ENCODE data around the gene CHD3. TPM values are rescaled to one million over a fixed set of nuclear protein-coding genes. Genes with fewer than 3 reads are reported as not detected.

CHD3 gene
- total and polyA plus RNA-seq, 4 donors: 60.9 to 112 (median 76.5) TPM

DNA sequence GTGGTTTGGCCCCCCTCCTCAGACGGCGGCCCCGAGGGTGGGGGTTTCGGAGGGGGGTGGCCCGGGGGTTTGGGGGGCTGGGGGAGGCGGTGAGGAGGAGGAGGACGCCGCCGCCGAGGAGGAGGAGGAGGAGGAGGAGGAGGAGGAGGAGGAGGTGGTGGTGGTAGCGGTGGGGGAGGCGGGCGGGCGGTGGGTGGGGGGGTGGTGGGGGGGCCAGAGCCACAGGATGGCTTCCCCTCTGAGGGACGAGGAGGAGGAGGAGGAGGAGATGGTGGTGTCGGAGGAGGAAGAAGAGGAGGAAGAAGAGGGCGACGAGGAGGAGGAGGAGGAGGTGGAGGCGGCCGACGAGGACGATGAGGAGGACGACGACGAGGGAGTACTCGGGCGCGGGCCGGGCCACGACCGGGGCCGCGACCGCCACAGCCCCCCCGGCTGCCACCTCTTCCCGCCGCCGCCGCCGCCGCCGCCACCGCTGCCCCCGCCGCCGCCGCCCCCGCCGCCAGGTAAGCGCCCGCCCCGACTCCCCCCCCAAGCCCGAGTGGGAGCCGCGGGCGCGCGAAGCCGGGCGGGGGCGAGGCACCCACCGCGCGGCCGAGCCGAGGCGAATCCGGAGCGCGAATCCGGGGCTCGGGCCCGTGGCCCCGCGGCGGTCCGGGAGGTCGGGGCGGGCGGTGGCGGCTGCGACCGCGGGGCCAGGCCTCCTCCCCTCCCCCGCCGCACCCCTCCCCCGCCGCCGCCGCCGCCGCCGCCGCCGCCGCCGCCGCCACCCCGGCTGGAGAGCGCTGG, 3.8 kb upstream of the CHD3 start:
- 0 to 2% methylated on average over 6 to 78 of the region's 100 CpGs for WGBS, 2 donors
- peak overlapping the region in 1 of 2 donors; percentile 47 for H3K9ac ChIP-seq (ENCODE audit: insufficient read depth in 1 of 2, low read length in 2 of 2)
- H3K4me1 ChIP-seq (ENCODE audit: control insufficient read depth in 5 of 5, insufficient read depth in 5 of 5, low read length in 5 of 5): peaks cover 15 to 61% (median 23%) of the 10 kb centered on the region in 5 donors
- peak overlapping the region; percentile 63 for H3K4me3 ChIP-seq
- H3K36me3 ChIP-seq (ENCODE audit: control insufficient read depth in 4 of 4, insufficient read depth in 4 of 4, low read length in 4 of 4): peaks cover 0 to 14% (median 6%) of the 10 kb centered on the region in 4 donors
- DNase-seq (peak; percentile 16 to 53 (median 29)), ATAC-seq (ENCODE audit: insufficient read depth, low FRiP score) (no peak)
- TF ChIP-seq, protein P1, sequence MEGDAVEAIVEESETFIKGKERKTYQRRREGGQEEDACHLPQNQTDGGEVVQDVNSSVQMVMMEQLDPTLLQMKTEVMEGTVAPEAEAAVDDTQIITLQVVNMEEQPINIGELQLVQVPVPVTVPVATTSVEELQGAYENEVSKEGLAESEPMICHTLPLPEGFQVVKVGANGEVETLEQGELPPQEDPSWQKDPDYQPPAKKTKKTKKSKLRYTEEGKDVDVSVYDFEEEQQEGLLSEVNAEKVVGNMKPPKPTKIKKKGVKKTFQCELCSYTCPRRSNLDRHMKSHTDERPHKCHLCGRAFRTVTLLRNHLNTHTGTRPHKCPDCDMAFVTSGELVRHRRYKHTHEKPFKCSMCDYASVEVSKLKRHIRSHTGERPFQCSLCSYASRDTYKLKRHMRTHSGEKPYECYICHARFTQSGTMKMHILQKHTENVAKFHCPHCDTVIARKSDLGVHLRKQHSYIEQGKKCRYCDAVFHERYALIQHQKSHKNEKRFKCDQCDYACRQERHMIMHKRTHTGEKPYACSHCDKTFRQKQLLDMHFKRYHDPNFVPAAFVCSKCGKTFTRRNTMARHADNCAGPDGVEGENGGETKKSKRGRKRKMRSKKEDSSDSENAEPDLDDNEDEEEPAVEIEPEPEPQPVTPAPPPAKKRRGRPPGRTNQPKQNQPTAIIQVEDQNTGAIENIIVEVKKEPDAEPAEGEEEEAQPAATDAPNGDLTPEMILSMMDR (IDR thresholded peaks at IDR 0.05; ENCODE audit: control extremely low read depth, extremely low read depth): no peak
- peak overlapping the region; percentile 59 to 91 for H3K27ac ChIP-seq (ENCODE audit: low read depth in 1 of 2, low read length in 1 of 2)
- no peaks in the 10 kb centered on the region for H3K27me3 ChIP-seq (ENCODE audit: control insufficient read depth in 3 of 3, insufficient read depth in 3 of 3, low read length in 2 of 3)
- H3K9me3 ChIP-seq (ENCODE audit: control insufficient read depth in 4 of 4, insufficient read depth in 3 of 4, low read length in 3 of 4): no peaks in the 10 kb centered on the region

DNA sequence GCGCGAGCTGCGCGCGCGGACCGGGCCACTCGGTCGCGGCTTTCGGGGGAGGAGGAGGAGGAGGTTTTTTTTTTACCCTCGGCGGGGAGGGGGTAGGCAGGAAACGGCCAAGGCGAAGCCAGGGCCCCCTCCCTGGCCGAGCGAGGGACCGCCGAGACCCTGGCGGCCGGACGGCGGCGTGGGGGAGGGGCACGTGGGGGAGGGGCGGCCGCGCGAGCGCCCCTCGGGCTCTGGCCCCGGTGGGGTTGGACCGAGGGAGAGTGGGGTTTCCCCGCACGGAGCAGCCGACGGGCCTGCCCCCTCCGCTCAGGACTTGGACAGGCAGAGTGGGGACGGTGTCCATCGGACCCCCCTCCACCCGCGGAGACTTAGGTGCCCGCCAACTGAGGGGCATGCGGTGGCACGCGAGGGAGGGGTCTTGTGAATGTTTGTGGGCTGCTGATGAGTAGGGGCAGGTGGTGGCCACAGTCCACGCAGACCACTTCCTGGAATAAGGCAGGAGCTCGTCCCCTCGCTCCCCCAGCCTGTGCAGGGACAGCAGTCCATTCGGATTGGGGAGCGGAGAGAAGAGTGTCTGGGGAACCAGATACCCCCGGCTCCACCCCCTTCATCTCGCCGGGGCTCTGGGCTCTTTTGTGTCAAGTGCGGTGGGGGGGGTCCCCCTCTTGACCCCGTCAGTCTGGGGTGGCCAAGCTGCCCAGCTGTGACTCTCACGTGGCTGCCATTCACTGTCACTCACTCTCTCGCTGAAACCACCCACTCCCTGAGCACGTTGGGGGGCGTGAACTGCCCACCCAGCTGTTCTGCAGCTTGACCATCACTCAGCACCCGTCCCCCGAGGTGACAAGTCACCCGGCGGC, 3.0 kb upstream of the CHD3 start:
- H3K4me3 ChIP-seq: peak overlapping the region; percentile 46
- peaks cover 0 to 11% (median 8%) of the 10 kb centered on the region in 4 donors for H3K36me3 ChIP-seq (ENCODE audit: control insufficient read depth in 4 of 4, insufficient read depth in 4 of 4, low read length in 4 of 4)
- ATAC-seq (ENCODE audit: insufficient read depth, low FRiP score) (no peak), DNase-seq (peak; percentile 86 to 90 (median 87))
- WGBS, 2 donors: 1% methylated on average over 36 to 64 of the region's 64 CpGs
- H3K4me1 ChIP-seq (ENCODE audit: control insufficient read depth in 5 of 5, insufficient read depth in 5 of 5, low read length in 5 of 5): peaks cover 15 to 69% (median 28%) of the 10 kb centered on the region in 5 donors
- no peaks in the 10 kb centered on the region for H3K27me3 ChIP-seq (ENCODE audit: control insufficient read depth in 3 of 3, insufficient read depth in 3 of 3, low read length in 2 of 3)
- H3K9me3 ChIP-seq (ENCODE audit: control insufficient read depth in 4 of 4, insufficient read depth in 3 of 4, low read length in 3 of 4): no peaks in the 10 kb centered on the region
- H3K9ac ChIP-seq (ENCODE audit: insufficient read depth in 1 of 2, low read length in 2 of 2): peak overlapping the region; percentile 28 to 81
- peak overlapping the region; percentile 59 to 86 for H3K27ac ChIP-seq (ENCODE audit: low read depth in 1 of 2, low read length in 1 of 2)
- TF ChIP-seq, protein P1 (IDR thresholded peaks at IDR 0.05; ENCODE audit: control extremely low read depth, extremely low read depth): no peak

DNA sequence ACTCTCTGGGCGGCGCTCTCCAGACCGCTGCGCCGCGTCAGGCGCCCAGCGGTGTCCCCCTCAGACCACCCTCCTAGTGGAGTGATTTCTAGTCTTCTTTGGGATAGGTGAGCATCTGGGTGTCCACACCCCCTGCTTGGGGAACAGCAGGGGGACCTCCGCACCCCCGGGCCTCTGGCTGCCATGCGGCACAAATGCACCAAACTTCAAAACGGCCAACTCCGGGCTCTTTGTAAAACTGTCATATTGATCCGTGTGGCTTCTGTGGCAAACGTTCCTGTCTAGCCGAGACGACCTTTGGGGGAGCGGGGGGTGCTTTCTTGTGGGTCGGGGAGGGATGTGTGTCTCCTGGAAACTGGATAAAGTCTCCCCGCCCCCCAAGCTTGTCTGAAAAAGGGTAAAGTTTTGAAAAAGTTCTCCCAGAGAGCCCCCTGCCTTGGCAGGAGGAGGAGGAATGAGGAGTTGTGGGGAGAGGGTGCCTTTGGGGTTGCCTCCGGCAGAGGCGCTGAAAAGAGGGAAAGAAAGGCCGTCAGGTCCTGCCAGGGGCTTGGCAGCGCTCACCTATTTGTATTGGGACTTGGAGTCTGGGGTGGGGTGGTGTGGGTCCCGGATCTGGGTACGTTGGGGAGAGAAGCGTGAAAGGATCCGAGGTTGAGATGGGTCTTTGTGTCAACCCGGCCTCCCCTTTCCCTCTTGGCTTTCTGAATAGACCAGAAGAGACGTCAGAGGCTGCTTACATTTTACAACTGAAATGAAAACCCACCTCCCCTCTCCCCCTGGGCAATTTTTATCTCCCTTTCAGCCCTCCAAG, 2.2 kb upstream of the CHD3 start:
- H3K27me3 ChIP-seq (ENCODE audit: control insufficient read depth in 3 of 3, insufficient read depth in 3 of 3, low read length in 2 of 3): no peaks in the 10 kb centered on the region
- WGBS, 2 donors: 1 to 2% methylated on average over 30 of the region's 30 CpGs
- H3K4me1 ChIP-seq (ENCODE audit: control insufficient read depth in 5 of 5, insufficient read depth in 5 of 5, low read length in 5 of 5): peaks cover 15 to 69% (median 29%) of the 10 kb centered on the region in 5 donors
- H3K27ac ChIP-seq (ENCODE audit: low read depth in 1 of 2, low read length in 1 of 2): peak overlapping the region; percentile 40 to 86
- H3K36me3 ChIP-seq (ENCODE audit: control insufficient read depth in 4 of 4, insufficient read depth in 4 of 4, low read length in 4 of 4): peaks cover 0 to 16% (median 12%) of the 10 kb centered on the region in 4 donors
- peak overlapping the region; percentile 46 for H3K4me3 ChIP-seq
- no peak for ATAC-seq (ENCODE audit: insufficient read depth, low FRiP score)
- H3K9ac ChIP-seq (ENCODE audit: insufficient read depth in 1 of 2, low read length in 2 of 2): peak overlapping the region; percentile 28 to 81
- DNase-seq: peak; percentile 68 to 78 (median 68)
- H3K9me3 ChIP-seq (ENCODE audit: control insufficient read depth in 4 of 4, insufficient read depth in 3 of 4, low read length in 3 of 4): no peaks in the 10 kb centered on the region
- TF ChIP-seq, protein P1 (IDR thresholded peaks at IDR 0.05; ENCODE audit: control extremely low read depth, extremely low read depth): no peak

Data from lung (tissue), 12 donors.